ENCODE measurements around the gene CRX.

The CRX gene

DNA sequence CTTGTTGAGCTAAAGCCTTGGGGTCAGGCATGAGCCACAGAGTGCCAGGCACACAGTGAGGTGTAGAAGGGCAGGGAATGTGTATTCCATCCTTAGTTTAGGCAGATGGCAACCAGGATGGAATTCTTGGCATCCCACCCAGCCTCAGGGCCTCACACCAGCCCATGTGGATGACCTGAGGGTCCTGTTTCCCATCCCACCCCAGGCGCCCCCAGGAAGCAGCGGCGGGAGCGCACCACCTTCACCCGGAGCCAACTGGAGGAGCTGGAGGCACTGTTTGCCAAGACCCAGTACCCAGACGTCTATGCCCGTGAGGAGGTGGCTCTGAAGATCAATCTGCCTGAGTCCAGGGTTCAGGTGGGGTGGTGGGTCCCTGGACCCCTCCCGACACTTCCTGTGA lies 14.3 kb downstream of the CRX start:
- peaks cover 2% of the 10 kb centered on the region for H3K9me3 ChIP-seq (ENCODE audit: severe bottlenecking)
- DNase-seq (ENCODE audit: low spot score) (no peak), ATAC-seq (ENCODE audit: low read depth) (no peak)
- no peaks in the 10 kb centered on the region for H3K4me1 ChIP-seq (ENCODE audit: insufficient read depth, poor library complexity, severe bottlenecking)
- no peak overlapping the region for H3K4me3 ChIP-seq (ENCODE audit: severe bottlenecking)
- no peaks in the 10 kb centered on the region for H3K27me3 ChIP-seq (ENCODE audit: insufficient read depth, poor library complexity, severe bottlenecking)
- no peaks in the 10 kb centered on the region for H3K36me3 ChIP-seq (ENCODE audit: low read depth)
- no peak for TF ChIP-seq CTCF (IDR thresholded peaks at IDR 0.05; ENCODE audit: poor library complexity, severe bottlenecking)
- H3K27ac ChIP-seq (ENCODE audit: poor library complexity, severe bottlenecking), result no peak overlapping the region

- Histone ChIP-seq H3K27me3 (ENCODE audit: insufficient read depth, poor library complexity, severe bottlenecking) (no peaks in the 10 kb centered on the region), H3K4me3 (ENCODE audit: severe bottlenecking) (no peak overlapping the region), H3K36me3 (ENCODE audit: low read depth) (no peaks in the 10 kb centered on the region), H3K27ac (ENCODE audit: poor library complexity, severe bottlenecking) (no peak overlapping the region), H3K4me1 (ENCODE audit: insufficient read depth, poor library complexity, severe bottlenecking) (no peaks in the 10 kb centered on the region), H3K9me3 (ENCODE audit: severe bottlenecking) (peaks cover 2% of the 10 kb centered on the region)
- ATAC-seq (ENCODE audit: low read depth) (no peak), DNase-seq (ENCODE audit: low spot score) (no peak)
- TF ChIP-seq CTCF (IDR thresholded peaks at IDR 0.05; ENCODE audit: poor library complexity, severe bottlenecking), result no peak
Measured at GRCh38 chr19:47839411-47839810, 17.7 kb downstream of the CRX start.

DNA sequence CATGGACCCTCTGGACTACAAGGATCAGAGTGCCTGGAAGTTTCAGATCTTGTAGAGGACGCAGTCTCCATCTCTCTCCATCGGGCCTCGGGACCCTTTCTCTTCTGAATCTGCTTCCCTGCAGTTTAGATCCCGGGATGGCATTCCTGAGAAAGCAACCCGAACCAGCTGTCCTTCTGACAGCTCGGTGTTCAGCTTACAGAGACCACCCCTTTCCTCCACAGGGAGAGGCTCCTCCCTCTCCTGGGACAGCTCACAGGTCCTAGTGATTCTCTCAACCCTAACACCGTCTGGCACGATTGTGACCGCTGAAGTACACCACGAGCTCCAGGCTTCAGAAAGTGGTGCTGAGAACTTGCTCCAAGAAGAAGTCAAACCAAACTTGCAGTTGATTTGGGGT lies 18.2 kb downstream of the CRX start:
- ATAC-seq (ENCODE audit: low read depth) (peak; percentile 19; the same call in 1 of the 3 replicates), DNase-seq (ENCODE audit: low spot score) (no peak)
- H3K27me3 ChIP-seq (ENCODE audit: insufficient read depth, poor library complexity, severe bottlenecking), result no peaks in the 10 kb centered on the region
- H3K9me3 ChIP-seq (ENCODE audit: severe bottlenecking), result peaks cover 2% of the 10 kb centered on the region
- no peaks in the 10 kb centered on the region for H3K36me3 ChIP-seq (ENCODE audit: low read depth)
- TF ChIP-seq CTCF (IDR thresholded peaks at IDR 0.05; ENCODE audit: poor library complexity, severe bottlenecking), result no peak
- H3K4me1 ChIP-seq (ENCODE audit: insufficient read depth, poor library complexity, severe bottlenecking), result no peaks in the 10 kb centered on the region
- no peak overlapping the region for H3K27ac ChIP-seq (ENCODE audit: poor library complexity, severe bottlenecking)
- no peak overlapping the region for H3K4me3 ChIP-seq (ENCODE audit: severe bottlenecking)

DNA sequence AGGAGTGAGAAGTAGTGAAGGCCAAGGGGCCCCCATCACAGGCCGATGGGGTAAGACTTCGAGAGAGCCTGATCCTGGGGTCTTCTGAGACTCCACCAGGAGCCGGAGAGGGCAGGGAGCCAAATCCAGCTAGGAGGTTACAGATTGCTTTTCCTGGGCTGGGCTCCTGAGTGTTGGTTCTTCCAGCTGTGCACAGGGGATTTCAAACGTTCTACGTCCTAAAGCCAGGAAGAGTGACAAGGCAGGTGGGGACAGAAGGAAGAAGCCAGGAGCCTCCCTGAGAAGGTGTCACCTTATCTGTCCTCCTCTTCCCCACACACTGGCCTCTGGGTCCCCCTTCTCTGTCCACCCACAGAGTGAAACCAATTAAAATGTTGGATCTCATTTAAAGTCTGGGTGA lies 21.2 kb downstream of the CRX start:
- ATAC-seq (ENCODE audit: low read depth) (no peak), DNase-seq (ENCODE audit: low spot score) (no peak)
- H3K4me1 ChIP-seq (ENCODE audit: insufficient read depth, poor library complexity, severe bottlenecking), result no peaks in the 10 kb centered on the region
- no peak overlapping the region for H3K27ac ChIP-seq (ENCODE audit: poor library complexity, severe bottlenecking)
- no peak for TF ChIP-seq CTCF (IDR thresholded peaks at IDR 0.05; ENCODE audit: poor library complexity, severe bottlenecking)
- no peaks in the 10 kb centered on the region for H3K27me3 ChIP-seq (ENCODE audit: insufficient read depth, poor library complexity, severe bottlenecking)
- H3K4me3 ChIP-seq (ENCODE audit: severe bottlenecking), result no peak overlapping the region
- no peaks in the 10 kb centered on the region for H3K36me3 ChIP-seq (ENCODE audit: low read depth)
- no peaks in the 10 kb centered on the region for H3K9me3 ChIP-seq (ENCODE audit: severe bottlenecking)

GRCh38 chr19:47848425-47848822 lies 26.7 kb downstream of the CRX start:
- Histone ChIP-seq H3K27ac (ENCODE audit: poor library complexity, severe bottlenecking) (no peak overlapping the region), H3K4me1 (ENCODE audit: insufficient read depth, poor library complexity, severe bottlenecking) (no peaks in the 10 kb centered on the region), H3K9me3 (ENCODE audit: severe bottlenecking) (no peaks in the 10 kb centered on the region), H3K4me3 (ENCODE audit: severe bottlenecking) (no peak overlapping the region), H3K27me3 (ENCODE audit: insufficient read depth, poor library complexity, severe bottlenecking) (peaks cover 18% of the 10 kb centered on the region), H3K36me3 (ENCODE audit: low read depth) (no peaks in the 10 kb centered on the region)
- DNase-seq (ENCODE audit: low spot score), result no peak
- no peak for TF ChIP-seq CTCF (IDR thresholded peaks at IDR 0.05; ENCODE audit: poor library complexity, severe bottlenecking)
- no peak for ATAC-seq (ENCODE audit: low read depth)
